Lower leg skin (tissue), 3 donors: ENCODE results near the gene ZNF232.
"Not testable (repeated sequence)": the region's sequence is repeated elsewhere in the genome, so short reads cannot be mapped to it uniquely, and the experiment has no call there.

ENCODE experiments used
- POLR2A ChIP-seq, 2 donors: fragments of 450-650 bp; IDR thresholded peaks; one replicate each; pipeline ENCODE4 v1.6.1; 2016 to 2017; ENCODE audit warnings: antibody characterized with exemption in 2 of 2, mild to moderate bottlenecking in 1 of 2, moderate library complexity in 1 of 2
- TF ChIP-seq, protein P1 (sequence below), 3 donors: fragments of 450-650 bp; IDR thresholded peaks; one replicate each; pipeline ENCODE4 v1.5.1; 2016; ENCODE audit warnings: antibody characterized with exemption in 3 of 3, mild to moderate bottlenecking in 3 of 3, moderate library complexity in 2 of 3

DNA sequence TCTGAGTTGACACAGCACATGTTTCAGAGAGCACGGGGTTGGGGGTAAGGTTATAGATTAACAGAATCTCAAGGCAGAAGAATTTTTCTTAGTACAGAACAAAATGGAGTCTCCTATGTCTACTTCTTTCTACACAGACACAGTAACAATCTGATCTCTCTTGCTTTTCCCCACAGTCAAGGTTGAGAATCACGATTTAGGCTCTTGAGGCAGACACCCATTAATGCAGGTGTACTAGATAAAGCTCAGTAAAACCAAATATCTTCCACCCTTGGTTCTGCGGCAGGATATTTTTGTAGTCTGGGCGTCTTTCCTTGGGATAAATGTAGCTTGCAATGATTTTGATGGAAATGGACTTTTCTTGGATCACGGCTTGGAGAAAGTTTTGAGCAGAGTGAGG lies 36.2 kb downstream of the ZNF232 start:
- TF ChIP-seq, protein P1, sequence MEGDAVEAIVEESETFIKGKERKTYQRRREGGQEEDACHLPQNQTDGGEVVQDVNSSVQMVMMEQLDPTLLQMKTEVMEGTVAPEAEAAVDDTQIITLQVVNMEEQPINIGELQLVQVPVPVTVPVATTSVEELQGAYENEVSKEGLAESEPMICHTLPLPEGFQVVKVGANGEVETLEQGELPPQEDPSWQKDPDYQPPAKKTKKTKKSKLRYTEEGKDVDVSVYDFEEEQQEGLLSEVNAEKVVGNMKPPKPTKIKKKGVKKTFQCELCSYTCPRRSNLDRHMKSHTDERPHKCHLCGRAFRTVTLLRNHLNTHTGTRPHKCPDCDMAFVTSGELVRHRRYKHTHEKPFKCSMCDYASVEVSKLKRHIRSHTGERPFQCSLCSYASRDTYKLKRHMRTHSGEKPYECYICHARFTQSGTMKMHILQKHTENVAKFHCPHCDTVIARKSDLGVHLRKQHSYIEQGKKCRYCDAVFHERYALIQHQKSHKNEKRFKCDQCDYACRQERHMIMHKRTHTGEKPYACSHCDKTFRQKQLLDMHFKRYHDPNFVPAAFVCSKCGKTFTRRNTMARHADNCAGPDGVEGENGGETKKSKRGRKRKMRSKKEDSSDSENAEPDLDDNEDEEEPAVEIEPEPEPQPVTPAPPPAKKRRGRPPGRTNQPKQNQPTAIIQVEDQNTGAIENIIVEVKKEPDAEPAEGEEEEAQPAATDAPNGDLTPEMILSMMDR (IDR thresholded peaks at IDR 0.05), result not testable (repeated sequence)
- not testable (repeated sequence) for TF ChIP-seq POLR2A (IDR thresholded peaks at IDR 0.05)
